ENCODE data around the gene TMEM95. TPM values are rescaled to one million over a fixed set of nuclear protein-coding genes. Genes with fewer than 3 reads are reported as not detected.

The TMEM95 gene
- total and polyA plus RNA-seq, 2 of the 8 experiments (the other 6 are each of a cell fraction or from before 2014, with no cell fraction given), result not detected

- no peak for TF ChIP-seq CHD7 (IDR thresholded peaks at IDR 0.05; ENCODE audit: insufficient replicate concordance, low read length)
- TF ChIP-seq RFX5 (IDR thresholded peaks at IDR 0.05; ENCODE audit: borderline replicate concordance, low read depth, low read length), result no peak
- no peak for TF ChIP-seq ATF3 (IDR thresholded peaks at IDR 0.05; ENCODE audit: insufficient read depth, low read depth, low read length)
Observed at GRCh38 chr17:7374353-7374752, 19.4 kb downstream of the TMEM95 start (continued).

Data from H1 (cell line).